Mesothelial cell of epicardium (in vitro differentiated cells): Measurements from ENCODE around the gene MFF. TPM values are rescaled to one million over a fixed set of nuclear protein-coding genes. Genes with fewer than 3 reads are reported as not detected.

Experiments
- DNase-seq, 2 experiments: peaks; one replicate each; pipeline ENCODE4 v3.0.0; 2021; ENCODE audit warnings: low spot score in 2 of 2; ENCODE audit not compliant: unreplicated experiment in 2 of 2
- H3K27ac Mint-ChIP-seq: 2 replicates; pipeline ENCODE4 v1.8.0; 2021; ENCODE audit warnings: mixed read lengths
- H3K27me3 Mint-ChIP-seq: 2 replicates; pipeline ENCODE4 v1.8.0; 2021; ENCODE audit warnings: low read depth, mixed read lengths
- H3K36me3 Mint-ChIP-seq: 2 replicates; pipeline ENCODE4 v1.8.0; 2021; ENCODE audit warnings: mixed read lengths
- H3K4me1 Mint-ChIP-seq: 2 replicates; pipeline ENCODE4 v1.8.0; 2021; ENCODE audit warnings: mixed read lengths
- H3K4me3 Mint-ChIP-seq: 2 replicates; pipeline ENCODE4 v1.8.0; 2021; ENCODE audit warnings: mild to moderate bottlenecking, moderate library complexity, mixed read lengths
- H3K9me3 Mint-ChIP-seq: 2 replicates; pipeline ENCODE4 v1.8.0; 2021; ENCODE audit warnings: mixed read lengths
- total RNA-seq: library from RNA; stranded (reverse); gene quantifications from 3 replicates; pipeline ENCODE4 v1.2.1, GENCODE V29; 2021
- TF ChIP-seq, protein P1 (sequence below): fragments of 200-600 bp; sonication (generic); IDR thresholded peaks from one replicate; pipeline ENCODE4 v1.5.0; 2021; ENCODE audit warnings: antibody characterized with exemption; ENCODE audit not compliant: unreplicated experiment

The MFF gene
- total RNA-seq, 1 donor from 2014 or later, result 93.9 TPM

GRCh38 chr2:227311861-227312506 is 13.1 kb upstream of the MFF start:
- no peaks in the 10 kb centered on the region for H3K36me3 Mint-ChIP-seq
- H3K27me3 Mint-ChIP-seq, result no peaks in the 10 kb centered on the region
- no peak overlapping the region for H3K27ac Mint-ChIP-seq
- no peak for DNase-seq
- H3K4me3 Mint-ChIP-seq, result no peak overlapping the region
- TF ChIP-seq, protein P1, sequence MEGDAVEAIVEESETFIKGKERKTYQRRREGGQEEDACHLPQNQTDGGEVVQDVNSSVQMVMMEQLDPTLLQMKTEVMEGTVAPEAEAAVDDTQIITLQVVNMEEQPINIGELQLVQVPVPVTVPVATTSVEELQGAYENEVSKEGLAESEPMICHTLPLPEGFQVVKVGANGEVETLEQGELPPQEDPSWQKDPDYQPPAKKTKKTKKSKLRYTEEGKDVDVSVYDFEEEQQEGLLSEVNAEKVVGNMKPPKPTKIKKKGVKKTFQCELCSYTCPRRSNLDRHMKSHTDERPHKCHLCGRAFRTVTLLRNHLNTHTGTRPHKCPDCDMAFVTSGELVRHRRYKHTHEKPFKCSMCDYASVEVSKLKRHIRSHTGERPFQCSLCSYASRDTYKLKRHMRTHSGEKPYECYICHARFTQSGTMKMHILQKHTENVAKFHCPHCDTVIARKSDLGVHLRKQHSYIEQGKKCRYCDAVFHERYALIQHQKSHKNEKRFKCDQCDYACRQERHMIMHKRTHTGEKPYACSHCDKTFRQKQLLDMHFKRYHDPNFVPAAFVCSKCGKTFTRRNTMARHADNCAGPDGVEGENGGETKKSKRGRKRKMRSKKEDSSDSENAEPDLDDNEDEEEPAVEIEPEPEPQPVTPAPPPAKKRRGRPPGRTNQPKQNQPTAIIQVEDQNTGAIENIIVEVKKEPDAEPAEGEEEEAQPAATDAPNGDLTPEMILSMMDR, result no peak
- no peaks in the 10 kb centered on the region for H3K9me3 Mint-ChIP-seq
- no peaks in the 10 kb centered on the region for H3K4me1 Mint-ChIP-seq

DNA sequence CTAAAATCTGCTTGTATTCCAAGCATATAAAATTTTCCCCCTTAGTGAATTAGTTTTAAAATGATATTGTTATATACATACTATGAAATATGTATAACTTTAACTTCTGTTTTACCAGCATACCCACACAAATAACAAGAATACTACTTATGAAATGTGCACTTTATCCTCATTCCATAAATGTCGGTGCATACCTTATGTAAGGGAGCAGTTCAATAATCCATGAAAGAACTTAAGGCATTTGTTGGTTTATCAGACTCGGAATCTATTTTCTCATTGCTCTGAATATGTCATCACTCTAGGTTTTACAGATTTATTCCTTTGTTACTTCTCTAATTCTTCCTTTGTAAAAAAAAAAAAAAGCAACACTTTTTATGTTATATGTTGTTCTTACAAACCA is 12.5 kb upstream of the MFF start:
- H3K36me3 Mint-ChIP-seq, result no peaks in the 10 kb centered on the region
- H3K4me1 Mint-ChIP-seq, result no peaks in the 10 kb centered on the region
- no peak overlapping the region for H3K4me3 Mint-ChIP-seq
- TF ChIP-seq, protein P1, result no peak
- H3K9me3 Mint-ChIP-seq, result peaks cover 2% of the 10 kb centered on the region
- no peak for DNase-seq
- H3K27ac Mint-ChIP-seq, result no peak overlapping the region
- no peaks in the 10 kb centered on the region for H3K27me3 Mint-ChIP-seq

DNA sequence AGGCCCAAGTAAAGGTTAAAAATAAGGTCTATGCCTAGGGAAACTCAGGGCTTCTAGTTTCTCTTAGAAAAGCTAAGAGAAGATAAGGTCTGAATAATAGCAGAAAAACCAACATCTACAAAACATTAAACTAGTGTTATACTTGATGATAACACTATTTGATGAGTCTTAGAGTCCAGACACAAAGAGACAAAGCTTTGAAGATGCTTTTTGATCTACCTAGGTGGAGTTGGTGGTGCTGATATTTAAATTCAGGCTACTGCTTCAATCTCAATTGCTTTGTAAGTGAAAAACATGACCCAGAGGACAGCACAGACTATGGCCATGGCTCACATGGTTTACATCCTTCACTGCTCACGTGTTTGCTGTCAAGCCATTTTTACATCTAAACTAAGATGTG is 11.7 kb upstream of the MFF start:
- Mint-ChIP-seq H3K4me1 (no peaks in the 10 kb centered on the region), H3K27me3 (no peaks in the 10 kb centered on the region), H3K36me3 (no peaks in the 10 kb centered on the region), H3K9me3 (peaks cover 6% of the 10 kb centered on the region), H3K27ac (no peak overlapping the region), H3K4me3 (no peak overlapping the region)
- no peak for DNase-seq
- TF ChIP-seq, protein P1, result no peak

- peaks cover 9% of the 10 kb centered on the region for H3K36me3 Mint-ChIP-seq
- H3K9me3 Mint-ChIP-seq, result peaks cover 20% of the 10 kb centered on the region
- H3K27ac Mint-ChIP-seq, result no peak overlapping the region
- TF ChIP-seq, protein P1, result no peak
- H3K4me3 Mint-ChIP-seq, result no peak overlapping the region
- H3K27me3 Mint-ChIP-seq, result no peaks in the 10 kb centered on the region
- no peak for DNase-seq
- no peaks in the 10 kb centered on the region for H3K4me1 Mint-ChIP-seq
Measured at GRCh38 chr2:227317834-227318233, 7.2 kb upstream of the MFF start.

- peaks cover 6% of the 10 kb centered on the region for H3K4me1 Mint-ChIP-seq
- H3K36me3 Mint-ChIP-seq, result peaks cover 11% of the 10 kb centered on the region
- TF ChIP-seq, protein P1, result no peak
- H3K9me3 Mint-ChIP-seq, result peaks cover 30% of the 10 kb centered on the region
- H3K27me3 Mint-ChIP-seq, result no peaks in the 10 kb centered on the region
- no peak overlapping the region for H3K4me3 Mint-ChIP-seq
- H3K27ac Mint-ChIP-seq, result no peak overlapping the region
- DNase-seq, result no peak
Measured at GRCh38 chr2:227320305-227321094, 4.6 kb upstream of the MFF start.
